ENCODE measurements around the gene NLGN1. TPM values are rescaled to one million over a fixed set of nuclear protein-coding genes. Genes with fewer than 3 reads are reported as not detected.

The NLGN1 gene
- polyA plus RNA-seq, 1 donor from 2014 or later: 2.7 TPM

DNA sequence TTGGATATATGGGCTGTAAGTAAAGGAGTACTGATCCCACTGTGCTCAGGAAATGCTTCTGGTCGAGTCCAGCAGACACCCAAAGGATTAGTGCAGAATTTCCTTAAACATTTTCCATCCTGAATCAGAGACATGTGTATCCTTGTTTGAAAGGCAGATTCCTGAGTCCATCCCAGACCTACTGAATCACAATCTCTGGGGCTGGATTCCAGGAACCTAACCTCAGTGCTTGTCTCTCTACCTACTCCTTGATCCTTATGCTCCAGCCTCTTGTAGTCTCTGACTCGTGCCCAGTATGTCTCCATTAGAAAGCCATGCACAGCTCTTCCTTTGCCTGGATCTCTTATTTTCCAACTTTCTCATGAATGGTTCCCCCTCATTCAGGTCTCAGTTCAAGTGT, 585.8 kb downstream of the NLGN1 start:
- no peaks in the 10 kb centered on the region for H3K9me2 ChIP-seq (ENCODE audit: insufficient read depth, low read length)
- no peak overlapping the region for H3K4me3 ChIP-seq (ENCODE audit: low read length)
- no peaks in the 10 kb centered on the region for H3K79me2 ChIP-seq (replicated peaks; ENCODE audit: insufficient read depth, low read length)
- TF ChIP-seq, protein P1, sequence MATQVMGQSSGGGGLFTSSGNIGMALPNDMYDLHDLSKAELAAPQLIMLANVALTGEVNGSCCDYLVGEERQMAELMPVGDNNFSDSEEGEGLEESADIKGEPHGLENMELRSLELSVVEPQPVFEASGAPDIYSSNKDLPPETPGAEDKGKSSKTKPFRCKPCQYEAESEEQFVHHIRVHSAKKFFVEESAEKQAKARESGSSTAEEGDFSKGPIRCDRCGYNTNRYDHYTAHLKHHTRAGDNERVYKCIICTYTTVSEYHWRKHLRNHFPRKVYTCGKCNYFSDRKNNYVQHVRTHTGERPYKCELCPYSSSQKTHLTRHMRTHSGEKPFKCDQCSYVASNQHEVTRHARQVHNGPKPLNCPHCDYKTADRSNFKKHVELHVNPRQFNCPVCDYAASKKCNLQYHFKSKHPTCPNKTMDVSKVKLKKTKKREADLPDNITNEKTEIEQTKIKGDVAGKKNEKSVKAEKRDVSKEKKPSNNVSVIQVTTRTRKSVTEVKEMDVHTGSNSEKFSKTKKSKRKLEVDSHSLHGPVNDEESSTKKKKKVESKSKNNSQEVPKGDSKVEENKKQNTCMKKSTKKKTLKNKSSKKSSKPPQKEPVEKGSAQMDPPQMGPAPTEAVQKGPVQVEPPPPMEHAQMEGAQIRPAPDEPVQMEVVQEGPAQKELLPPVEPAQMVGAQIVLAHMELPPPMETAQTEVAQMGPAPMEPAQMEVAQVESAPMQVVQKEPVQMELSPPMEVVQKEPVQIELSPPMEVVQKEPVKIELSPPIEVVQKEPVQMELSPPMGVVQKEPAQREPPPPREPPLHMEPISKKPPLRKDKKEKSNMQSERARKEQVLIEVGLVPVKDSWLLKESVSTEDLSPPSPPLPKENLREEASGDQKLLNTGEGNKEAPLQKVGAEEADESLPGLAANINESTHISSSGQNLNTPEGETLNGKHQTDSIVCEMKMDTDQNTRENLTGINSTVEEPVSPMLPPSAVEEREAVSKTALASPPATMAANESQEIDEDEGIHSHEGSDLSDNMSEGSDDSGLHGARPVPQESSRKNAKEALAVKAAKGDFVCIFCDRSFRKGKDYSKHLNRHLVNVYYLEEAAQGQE (IDR thresholded peaks at IDR 0.05; ENCODE audit: borderline replicate concordance): no peak
- TF ChIP-seq POLR2AphosphoS5 (IDR thresholded peaks at IDR 0.05) (no peak), SMC3 (conservative IDR thresholded peaks at IDR 0.05; ENCODE audit: poor library complexity) (no peak), EP300 (conservative IDR thresholded peaks at IDR 0.05; ENCODE audit: poor library complexity, severe bottlenecking) (no peak), RAD21 (conservative IDR thresholded peaks at IDR 0.05) (no peak), TAF1 (IDR thresholded peaks at IDR 0.05; ENCODE audit: low read depth) (no peak), MXI1 (conservative IDR thresholded peaks at IDR 0.05; ENCODE audit: poor library complexity, severe bottlenecking) (no peak), EZH2 (IDR thresholded peaks at IDR 0.05; ENCODE audit: borderline replicate concordance, insufficient read depth, low read length, poor library complexity, severe bottlenecking) (no peak)
- TF ChIP-seq, protein P2, sequence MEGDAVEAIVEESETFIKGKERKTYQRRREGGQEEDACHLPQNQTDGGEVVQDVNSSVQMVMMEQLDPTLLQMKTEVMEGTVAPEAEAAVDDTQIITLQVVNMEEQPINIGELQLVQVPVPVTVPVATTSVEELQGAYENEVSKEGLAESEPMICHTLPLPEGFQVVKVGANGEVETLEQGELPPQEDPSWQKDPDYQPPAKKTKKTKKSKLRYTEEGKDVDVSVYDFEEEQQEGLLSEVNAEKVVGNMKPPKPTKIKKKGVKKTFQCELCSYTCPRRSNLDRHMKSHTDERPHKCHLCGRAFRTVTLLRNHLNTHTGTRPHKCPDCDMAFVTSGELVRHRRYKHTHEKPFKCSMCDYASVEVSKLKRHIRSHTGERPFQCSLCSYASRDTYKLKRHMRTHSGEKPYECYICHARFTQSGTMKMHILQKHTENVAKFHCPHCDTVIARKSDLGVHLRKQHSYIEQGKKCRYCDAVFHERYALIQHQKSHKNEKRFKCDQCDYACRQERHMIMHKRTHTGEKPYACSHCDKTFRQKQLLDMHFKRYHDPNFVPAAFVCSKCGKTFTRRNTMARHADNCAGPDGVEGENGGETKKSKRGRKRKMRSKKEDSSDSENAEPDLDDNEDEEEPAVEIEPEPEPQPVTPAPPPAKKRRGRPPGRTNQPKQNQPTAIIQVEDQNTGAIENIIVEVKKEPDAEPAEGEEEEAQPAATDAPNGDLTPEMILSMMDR (IDR thresholded peaks at IDR 0.05; ENCODE audit: poor library complexity, severe bottlenecking): no peak
- H3K27me3 ChIP-seq (ENCODE audit: insufficient read depth, low read depth, low read length): no peaks in the 10 kb centered on the region
- H3F3A ChIP-seq (ENCODE audit: insufficient read depth, low read length, poor library complexity, severe bottlenecking): no peaks in the 10 kb centered on the region
- no peaks in the 10 kb centered on the region for H4K20me1 ChIP-seq (ENCODE audit: insufficient read depth)
- H3K4me2 ChIP-seq (ENCODE audit: low read length): no peak overlapping the region
- H3K36me3 ChIP-seq (ENCODE audit: insufficient read depth, low read length): no peaks in the 10 kb centered on the region
- H3K9ac ChIP-seq (ENCODE audit: low read length): no peak overlapping the region
- no peak overlapping the region for H2AFZ ChIP-seq (ENCODE audit: low read depth, low read length)
- H3K27ac ChIP-seq (ENCODE audit: low read length): no peak overlapping the region
- H3K9me3 ChIP-seq (ENCODE audit: low read length): no peaks in the 10 kb centered on the region

DNA sequence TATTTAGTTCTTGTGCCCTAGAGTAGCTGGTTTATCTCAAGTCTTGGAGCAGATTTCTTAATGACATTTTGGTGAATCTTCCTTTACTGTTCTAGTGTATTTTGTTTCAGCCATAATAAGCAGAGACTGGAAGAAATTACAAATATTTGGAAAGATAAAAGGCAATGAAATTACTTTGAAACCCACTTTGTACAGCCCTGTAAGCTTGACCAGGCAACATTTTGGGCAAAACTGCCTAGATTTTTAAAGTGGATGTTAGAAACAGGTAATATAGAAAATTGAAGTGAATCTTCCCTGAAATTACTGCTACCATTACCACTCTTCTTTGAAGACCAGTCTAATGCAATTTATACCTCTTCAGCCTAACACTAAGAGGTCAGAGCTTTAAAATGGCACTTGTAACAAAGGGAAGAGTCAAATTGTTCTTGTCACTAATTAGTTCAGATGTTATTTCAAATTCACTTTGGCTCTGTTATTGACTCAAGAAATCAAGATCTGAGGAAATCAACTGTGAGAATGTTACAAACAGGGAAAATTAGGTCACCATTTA, 589.4 kb downstream of the NLGN1 start:
- H3K36me3 ChIP-seq (ENCODE audit: insufficient read depth, low read length): no peaks in the 10 kb centered on the region
- no peak overlapping the region for H3K4me3 ChIP-seq (ENCODE audit: low read length)
- no peaks in the 10 kb centered on the region for H3K9me2 ChIP-seq (ENCODE audit: insufficient read depth, low read length)
- TF ChIP-seq, protein P1 (IDR thresholded peaks at IDR 0.05; ENCODE audit: borderline replicate concordance): no peak
- TF ChIP-seq POLR2AphosphoS5 (IDR thresholded peaks at IDR 0.05): no peak
- no peak for TF ChIP-seq RAD21 (conservative IDR thresholded peaks at IDR 0.05)
- TF ChIP-seq, protein P2 (IDR thresholded peaks at IDR 0.05; ENCODE audit: poor library complexity, severe bottlenecking): no peak
- TF ChIP-seq EP300 (conservative IDR thresholded peaks at IDR 0.05; ENCODE audit: poor library complexity, severe bottlenecking): no peak
- TF ChIP-seq EZH2 (IDR thresholded peaks at IDR 0.05; ENCODE audit: borderline replicate concordance, insufficient read depth, low read length, poor library complexity, severe bottlenecking): no peak
- TF ChIP-seq SMC3 (conservative IDR thresholded peaks at IDR 0.05; ENCODE audit: poor library complexity): no peak
- TF ChIP-seq MXI1 (conservative IDR thresholded peaks at IDR 0.05; ENCODE audit: poor library complexity, severe bottlenecking): no peak
- peaks cover 4% of the 10 kb centered on the region for H3F3A ChIP-seq (ENCODE audit: insufficient read depth, low read length, poor library complexity, severe bottlenecking)
- no peak overlapping the region for H3K4me2 ChIP-seq (ENCODE audit: low read length)
- no peaks in the 10 kb centered on the region for H3K9me3 ChIP-seq (ENCODE audit: low read length)
- no peaks in the 10 kb centered on the region for H3K79me2 ChIP-seq (replicated peaks; ENCODE audit: insufficient read depth, low read length)
- H3K9ac ChIP-seq (ENCODE audit: low read length): no peak overlapping the region
- no peak overlapping the region for H2AFZ ChIP-seq (ENCODE audit: low read depth, low read length)
- H4K20me1 ChIP-seq (ENCODE audit: insufficient read depth): no peaks in the 10 kb centered on the region
- H3K27me3 ChIP-seq (ENCODE audit: insufficient read depth, low read depth, low read length): no peaks in the 10 kb centered on the region
- no peak overlapping the region for H3K27ac ChIP-seq (ENCODE audit: low read length)

All from neural cell (in vitro differentiated cells).